ENCODE results near the gene MAN1C1.

MAN1C1 gene

GRCh38 chr1:25624156-25624555 lies 7.6 kb downstream of the MAN1C1 start:
- no peak for DNase-seq (ENCODE audit: low spot score)
- TF ChIP-seq, protein P1, sequence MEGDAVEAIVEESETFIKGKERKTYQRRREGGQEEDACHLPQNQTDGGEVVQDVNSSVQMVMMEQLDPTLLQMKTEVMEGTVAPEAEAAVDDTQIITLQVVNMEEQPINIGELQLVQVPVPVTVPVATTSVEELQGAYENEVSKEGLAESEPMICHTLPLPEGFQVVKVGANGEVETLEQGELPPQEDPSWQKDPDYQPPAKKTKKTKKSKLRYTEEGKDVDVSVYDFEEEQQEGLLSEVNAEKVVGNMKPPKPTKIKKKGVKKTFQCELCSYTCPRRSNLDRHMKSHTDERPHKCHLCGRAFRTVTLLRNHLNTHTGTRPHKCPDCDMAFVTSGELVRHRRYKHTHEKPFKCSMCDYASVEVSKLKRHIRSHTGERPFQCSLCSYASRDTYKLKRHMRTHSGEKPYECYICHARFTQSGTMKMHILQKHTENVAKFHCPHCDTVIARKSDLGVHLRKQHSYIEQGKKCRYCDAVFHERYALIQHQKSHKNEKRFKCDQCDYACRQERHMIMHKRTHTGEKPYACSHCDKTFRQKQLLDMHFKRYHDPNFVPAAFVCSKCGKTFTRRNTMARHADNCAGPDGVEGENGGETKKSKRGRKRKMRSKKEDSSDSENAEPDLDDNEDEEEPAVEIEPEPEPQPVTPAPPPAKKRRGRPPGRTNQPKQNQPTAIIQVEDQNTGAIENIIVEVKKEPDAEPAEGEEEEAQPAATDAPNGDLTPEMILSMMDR (IDR thresholded peaks at IDR 0.05; ENCODE audit: extremely low read depth, missing control alignments) = no peak

- TF ChIP-seq, protein P1 (IDR thresholded peaks at IDR 0.05; ENCODE audit: extremely low read depth, missing control alignments) = no peak
Measured at GRCh38 chr1:25624604-25625003, 8.0 kb downstream of the MAN1C1 start.

GRCh38 chr1:25626018-25626417 lies 9.4 kb downstream of the MAN1C1 start:
- no peak for DNase-seq (ENCODE audit: low spot score)
- TF ChIP-seq, protein P1 (IDR thresholded peaks at IDR 0.05; ENCODE audit: extremely low read depth, missing control alignments) = no peak

More at GRCh38 chr1:25624604-25625003, 8.0 kb downstream of the MAN1C1 start:
- no peak for DNase-seq (ENCODE audit: low spot score)

DNA sequence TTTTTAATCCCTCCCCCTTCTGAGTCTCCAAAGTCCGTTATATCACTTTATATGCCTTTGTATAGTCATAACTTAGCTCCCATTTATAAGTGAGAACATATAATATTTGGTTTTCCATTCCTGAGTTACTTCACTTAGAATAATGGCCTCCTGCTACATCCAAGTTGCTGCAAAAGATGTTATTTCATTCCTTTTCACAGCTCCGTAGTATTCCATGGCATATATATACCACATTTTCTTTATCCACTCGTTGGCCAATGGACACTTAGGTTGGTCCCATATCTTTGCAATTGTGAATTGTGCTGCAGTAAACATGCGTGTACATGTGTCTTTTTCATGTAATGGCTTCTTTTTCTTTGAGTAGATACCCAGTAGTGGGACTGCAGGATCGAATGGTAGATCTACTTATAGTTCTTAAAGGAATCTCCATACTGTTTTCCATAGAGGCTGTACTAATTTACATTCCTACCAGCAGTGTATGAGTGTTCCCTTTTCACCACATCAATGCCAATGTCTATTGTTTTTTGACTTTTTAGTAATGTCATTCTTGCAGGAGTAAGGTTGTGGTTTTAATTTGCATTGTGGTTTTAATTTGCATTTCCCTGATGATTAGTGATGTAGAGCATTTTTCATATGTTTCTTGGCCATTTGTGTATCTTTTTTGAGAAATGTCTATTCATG lies 12.3 kb downstream of the MAN1C1 start:
- DNase-seq (ENCODE audit: low spot score) = no peak
- TF ChIP-seq, protein P1 (IDR thresholded peaks at IDR 0.05; ENCODE audit: extremely low read depth, missing control alignments) = no peak

GRCh38 chr1:25629836-25630235 lies 13.2 kb downstream of the MAN1C1 start:
- TF ChIP-seq, protein P1 (IDR thresholded peaks at IDR 0.05; ENCODE audit: extremely low read depth, missing control alignments) = no peak
- no peak for DNase-seq (ENCODE audit: low spot score)

DNA sequence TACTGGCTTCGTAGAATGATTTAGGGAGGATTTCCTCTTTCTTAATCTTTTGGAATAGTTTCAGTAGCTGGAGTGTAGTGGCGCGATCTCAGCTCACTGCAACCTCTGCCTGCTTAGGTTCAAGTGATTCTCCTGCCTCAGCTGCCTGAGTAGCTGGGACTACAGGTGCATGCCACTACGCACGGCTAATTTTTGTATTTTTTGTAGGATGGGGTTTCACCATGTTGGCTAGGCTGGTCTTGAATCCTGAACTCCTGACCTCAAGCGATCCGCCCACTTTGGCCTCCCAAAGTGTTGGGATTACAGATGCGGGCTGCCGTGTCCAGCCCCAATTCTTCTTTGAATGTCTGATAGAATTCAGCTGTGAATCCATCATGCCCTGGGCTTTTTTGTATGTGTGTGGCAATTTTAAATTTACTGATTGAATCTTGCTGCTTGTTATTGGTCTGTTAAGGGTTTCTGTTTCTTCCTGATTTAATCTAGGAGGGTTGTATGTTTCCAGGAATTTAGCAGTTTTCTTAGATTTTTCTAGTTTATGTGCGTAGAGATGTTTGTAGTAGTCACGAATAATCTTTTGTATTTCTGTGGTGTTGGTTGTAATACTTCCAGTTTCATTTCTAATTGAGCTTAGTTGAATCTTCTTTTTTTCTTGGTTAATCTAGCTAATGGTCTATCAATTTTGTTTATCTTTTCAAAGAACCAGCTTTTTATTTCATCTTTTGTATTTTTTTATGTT lies 15.3 kb downstream of the MAN1C1 start:
- TF ChIP-seq, protein P1 (IDR thresholded peaks at IDR 0.05; ENCODE audit: extremely low read depth, missing control alignments) = no peak
- no peak for DNase-seq (ENCODE audit: low spot score)

GRCh38 chr1:25634066-25634465 lies 17.5 kb downstream of the MAN1C1 start:
- TF ChIP-seq, protein P1 (IDR thresholded peaks at IDR 0.05; ENCODE audit: extremely low read depth, missing control alignments) = no peak

More at GRCh38 chr1:25634066-25634465, 17.5 kb downstream of the MAN1C1 start:
- DNase-seq (ENCODE audit: low spot score) = no peak

Measured in GM20000 (cell line).